Erythroblast (primary cell): ENCODE data around the gene CSAD.

ENCODE experiments used
- GATA1 ChIP-seq: IDR thresholded peaks from 2 replicates; pipeline ENCODE4 v1.6.1; 2011; ENCODE audit warnings: low read depth, mild to moderate bottlenecking, control low read depth, low read length, moderate library complexity
- POLR2A ChIP-seq: IDR thresholded peaks from 2 replicates; pipeline ENCODE4 v1.6.1; 2011; ENCODE audit warnings: mild to moderate bottlenecking, low read length

DNA sequence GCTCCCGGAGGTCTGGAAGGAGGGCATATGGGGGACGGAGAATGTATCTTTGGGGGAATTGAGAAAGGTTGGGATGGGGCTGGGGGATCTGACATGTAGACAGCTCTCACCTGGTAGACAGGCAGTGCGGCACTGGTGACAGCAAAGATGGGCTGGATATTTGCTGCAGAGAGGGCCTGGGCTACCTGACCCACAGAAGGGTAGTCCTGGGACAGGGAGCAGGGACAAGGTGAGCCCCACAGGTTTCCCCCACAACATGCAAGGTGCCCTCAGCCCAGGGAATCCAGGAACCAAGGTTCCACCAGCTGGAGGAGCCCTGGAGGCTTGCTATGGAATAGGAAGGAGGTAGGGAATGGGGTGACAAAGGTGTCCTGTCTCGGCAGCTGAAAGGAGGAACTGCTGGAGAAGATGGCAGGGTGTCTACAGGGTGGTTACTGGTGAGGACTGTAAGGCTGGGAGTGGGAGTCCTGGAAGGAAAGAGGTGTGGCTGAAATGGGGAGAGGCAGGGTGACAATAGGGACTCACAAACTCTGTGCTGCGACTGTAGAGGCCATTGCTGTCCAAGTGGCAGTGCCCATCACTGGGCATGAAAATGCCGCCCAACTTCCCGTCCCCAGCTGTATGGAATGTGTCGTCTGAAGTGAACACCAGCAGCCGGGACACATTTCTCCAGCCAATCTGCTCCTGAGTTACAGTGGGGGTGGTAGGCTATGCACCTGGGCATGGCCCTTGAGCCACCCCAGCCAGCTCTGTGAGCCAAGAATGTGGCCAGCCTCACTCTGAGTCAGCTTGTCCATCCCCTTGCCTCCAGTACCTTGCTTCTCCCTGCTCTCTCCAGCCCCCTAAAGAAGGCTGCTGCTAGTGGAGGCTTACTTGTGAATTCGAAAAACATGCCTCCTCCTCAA, 15.0 kb upstream of the CSAD start:
- TF ChIP-seq POLR2A (no peak), GATA1 (no peak)
